Osteocyte (in vitro differentiated cells): ENCODE results near the gene EIF4E2. TPM values are rescaled to one million over a fixed set of nuclear protein-coding genes. Genes with fewer than 3 reads are reported as not detected.

Source experiments
- DNase-seq: peaks from one replicate; pipeline ENCODE4 v3.0.0; 2021; ENCODE audit warnings: mixed read lengths; ENCODE audit not compliant: unreplicated experiment; ENCODE audit errors: extremely low spot score
- H3K27ac Mint-ChIP-seq: one replicate; pipeline ENCODE4 v1.8.0; 2021; ENCODE audit warnings: mild to moderate bottlenecking, mixed read lengths; ENCODE audit not compliant: unreplicated experiment
- H3K27me3 Mint-ChIP-seq: one replicate; pipeline ENCODE4 v1.8.0; 2021; ENCODE audit warnings: mixed read lengths; ENCODE audit not compliant: unreplicated experiment
- H3K36me3 Mint-ChIP-seq: one replicate; pipeline ENCODE4 v1.8.0; 2021; ENCODE audit warnings: mixed read lengths; ENCODE audit not compliant: unreplicated experiment
- H3K4me1 Mint-ChIP-seq: one replicate; pipeline ENCODE4 v1.8.0; 2021; ENCODE audit warnings: mixed read lengths; ENCODE audit not compliant: unreplicated experiment
- H3K4me3 Mint-ChIP-seq: one replicate; pipeline ENCODE4 v1.8.0; 2021; ENCODE audit warnings: mild to moderate bottlenecking, moderate library complexity, mixed read lengths; ENCODE audit not compliant: unreplicated experiment
- H3K9me3 Mint-ChIP-seq: one replicate; pipeline ENCODE4 v1.8.0; 2021; ENCODE audit warnings: mixed read lengths; ENCODE audit not compliant: unreplicated experiment
- CTCF ChIP-seq: fragments of 200-600 bp; sonication (generic); IDR thresholded peaks from 2 replicates; pipeline ENCODE4 v1.5.0; 2021; ENCODE audit warnings: antibody characterized with exemption, mild to moderate bottlenecking, moderate library complexity
- total RNA-seq: library from RNA; stranded (reverse); gene quantifications from 2 replicates; pipeline ENCODE4 v1.2.1, GENCODE V29; 2021

Gene EIF4E2
- total RNA-seq, 1 donor from 2014 or later = 90.5 TPM

GRCh38 chr2:232533944-232534710 is 16.4 kb upstream of the EIF4E2 start:
- H3K4me3 Mint-ChIP-seq = no peak overlapping the region
- H3K27ac Mint-ChIP-seq = no peak overlapping the region
- DNase-seq = no peak
- H3K9me3 Mint-ChIP-seq = peaks cover 3% of the 10 kb centered on the region
- no peaks in the 10 kb centered on the region for H3K27me3 Mint-ChIP-seq
- H3K4me1 Mint-ChIP-seq = no peaks in the 10 kb centered on the region
- H3K36me3 Mint-ChIP-seq = no peaks in the 10 kb centered on the region
- no peak for TF ChIP-seq CTCF

- peaks cover 3% of the 10 kb centered on the region for H3K9me3 Mint-ChIP-seq
- no peak for DNase-seq
- no peaks in the 10 kb centered on the region for H3K36me3 Mint-ChIP-seq
- H3K27me3 Mint-ChIP-seq = no peaks in the 10 kb centered on the region
- peaks cover 2% of the 10 kb centered on the region for H3K4me1 Mint-ChIP-seq
- no peak for TF ChIP-seq CTCF
- H3K4me3 Mint-ChIP-seq = no peak overlapping the region
- H3K27ac Mint-ChIP-seq = no peak overlapping the region
These were observed 15.4 kb upstream of the EIF4E2 start for GRCh38 chr2:232534940-232535651.

- Mint-ChIP-seq H3K36me3 (no peaks in the 10 kb centered on the region), H3K9me3 (peaks cover 3% of the 10 kb centered on the region), H3K4me1 (peaks cover 2% of the 10 kb centered on the region), H3K27ac (no peak overlapping the region), H3K4me3 (no peak overlapping the region), H3K27me3 (no peaks in the 10 kb centered on the region)
- DNase-seq = no peak
- TF ChIP-seq CTCF = no peak
These were observed 14.5 kb upstream of the EIF4E2 start for GRCh38 chr2:232535761-232536530.

GRCh38 chr2:232537079-232537478 is 13.4 kb upstream of the EIF4E2 start:
- no peak overlapping the region for H3K4me3 Mint-ChIP-seq
- DNase-seq = no peak
- no peak overlapping the region for H3K27ac Mint-ChIP-seq
- TF ChIP-seq CTCF = no peak
- no peaks in the 10 kb centered on the region for H3K27me3 Mint-ChIP-seq
- peaks cover 2% of the 10 kb centered on the region for H3K4me1 Mint-ChIP-seq
- H3K36me3 Mint-ChIP-seq = no peaks in the 10 kb centered on the region
- peaks cover 3% of the 10 kb centered on the region for H3K9me3 Mint-ChIP-seq

- H3K4me3 Mint-ChIP-seq = no peak overlapping the region
- DNase-seq = no peak
- no peaks in the 10 kb centered on the region for H3K36me3 Mint-ChIP-seq
- H3K27ac Mint-ChIP-seq = no peak overlapping the region
- TF ChIP-seq CTCF = no peak
- H3K27me3 Mint-ChIP-seq = no peaks in the 10 kb centered on the region
- H3K9me3 Mint-ChIP-seq = peaks cover 3% of the 10 kb centered on the region
- peaks cover 2% of the 10 kb centered on the region for H3K4me1 Mint-ChIP-seq
These were observed 13.0 kb upstream of the EIF4E2 start for GRCh38 chr2:232537499-232537898.
